ENCODE data around the gene CEP120.
"Not testable (repeated sequence)": the region's sequence is repeated elsewhere in the genome, so short reads cannot be mapped to it uniquely, and the experiment has no call there.

The CEP120 gene

GRCh38 chr5:123350742-123351141 lies 72.5 kb downstream of the CEP120 start:
- no peak overlapping the region for H3K4me3 ChIP-seq (ENCODE audit: low read depth, low read length)
- DNase-seq (ENCODE audit: low read depth): no peak

- no peak overlapping the region for H3K4me3 ChIP-seq (ENCODE audit: low read depth, low read length)
- DNase-seq (ENCODE audit: low read depth): peak; percentile 2
Observed at GRCh38 chr5:123344816-123345426, 78.3 kb downstream of the CEP120 start.

GRCh38 chr5:123340928-123341327 lies 82.3 kb downstream of the CEP120 start:
- no peak overlapping the region for H3K4me3 ChIP-seq (ENCODE audit: low read depth, low read length)
- DNase-seq (ENCODE audit: low read depth): no peak

GRCh38 chr5:123308377-123308776 lies 114.8 kb downstream of the CEP120 start:
- not testable (repeated sequence) for H3K4me3 ChIP-seq (ENCODE audit: low read depth, low read length); DNase-seq (ENCODE audit: low read depth)

GRCh38 chr5:123305751-123306150 lies 117.5 kb downstream of the CEP120 start:
- DNase-seq (ENCODE audit: low read depth): no peak

GRCh38 chr5:123304777-123305316 lies 118.4 kb downstream of the CEP120 start:
- no peak overlapping the region for H3K4me3 ChIP-seq (ENCODE audit: low read depth, low read length)
- no peak for DNase-seq (ENCODE audit: low read depth)

More at GRCh38 chr5:123305751-123306150, 117.5 kb downstream of the CEP120 start:
- H3K4me3 ChIP-seq (ENCODE audit: low read depth, low read length): no peak overlapping the region

GRCh38 chr5:123303802-123304201 lies 119.4 kb downstream of the CEP120 start:
- no peak overlapping the region for H3K4me3 ChIP-seq (ENCODE audit: low read depth, low read length)

GRCh38 chr5:123300266-123300665 lies 122.9 kb downstream of the CEP120 start:
- DNase-seq (ENCODE audit: low read depth): no peak
- no peak overlapping the region for H3K4me3 ChIP-seq (ENCODE audit: low read depth, low read length)

More at GRCh38 chr5:123303802-123304201, 119.4 kb downstream of the CEP120 start:
- DNase-seq (ENCODE audit: low read depth): no peak

- DNase-seq (ENCODE audit: low read depth): no peak
- H3K4me3 ChIP-seq (ENCODE audit: low read depth, low read length): no peak overlapping the region
Observed at GRCh38 chr5:123299136-123299535, 124.1 kb downstream of the CEP120 start.

GRCh38 chr5:123298335-123299030 lies 124.7 kb downstream of the CEP120 start:
- H3K4me3 ChIP-seq (ENCODE audit: low read depth, low read length): no peak overlapping the region
- DNase-seq (ENCODE audit: low read depth): no peak

- no peak for DNase-seq (ENCODE audit: low read depth)
Observed at GRCh38 chr5:123297866-123298265, 125.3 kb downstream of the CEP120 start.

GRCh38 chr5:123297198-123297831 lies 125.9 kb downstream of the CEP120 start:
- no peak for DNase-seq (ENCODE audit: low read depth)

More at GRCh38 chr5:123297866-123298265, 125.3 kb downstream of the CEP120 start:
- H3K4me3 ChIP-seq (ENCODE audit: low read depth, low read length): no peak overlapping the region

More at GRCh38 chr5:123297198-123297831, 125.9 kb downstream of the CEP120 start:
- no peak overlapping the region for H3K4me3 ChIP-seq (ENCODE audit: low read depth, low read length)

All from skeletal muscle cell (primary cell).